Astrocyte (in vitro differentiated cells and primary cell): ENCODE measurements around the gene TEF.

ENCODE experiments used
- CTCF ChIP-seq: IDR thresholded peaks from 2 replicates; pipeline ENCODE4 v1.5.1; 2011; ENCODE audit warnings: low read depth, mild to moderate bottlenecking, inconsistent platforms, low read length, moderate library complexity; ENCODE audit not compliant: insufficient read depth
- EZH2 ChIP-seq: IDR thresholded peaks from 2 replicates; pipeline ENCODE4 v1.6.1; 2012; ENCODE audit warnings: mild to moderate bottlenecking, low read length, inconsistent platforms; ENCODE audit not compliant: insufficient read depth

GRCh38 chr22:41350087-41350486, 31.7 kb upstream of the TEF start:
- no peak for TF ChIP-seq CTCF
- no peak for TF ChIP-seq EZH2
